DMS153 treated with DMSO at 0.1 percent for 48 hours (cell line): Measurements from ENCODE around the gene C16orf54.
"Not testable (repeated sequence)": the region's sequence is repeated elsewhere in the genome, so short reads cannot be mapped to it uniquely, and the experiment has no call there.

Experiments used
- DNase-seq: peaks from one replicate; lab custom pipeline; 2025; ENCODE audit not compliant: unreplicated experiment; lab: John Stamatoyannopoulos, UW

The C16orf54 gene

DNA sequence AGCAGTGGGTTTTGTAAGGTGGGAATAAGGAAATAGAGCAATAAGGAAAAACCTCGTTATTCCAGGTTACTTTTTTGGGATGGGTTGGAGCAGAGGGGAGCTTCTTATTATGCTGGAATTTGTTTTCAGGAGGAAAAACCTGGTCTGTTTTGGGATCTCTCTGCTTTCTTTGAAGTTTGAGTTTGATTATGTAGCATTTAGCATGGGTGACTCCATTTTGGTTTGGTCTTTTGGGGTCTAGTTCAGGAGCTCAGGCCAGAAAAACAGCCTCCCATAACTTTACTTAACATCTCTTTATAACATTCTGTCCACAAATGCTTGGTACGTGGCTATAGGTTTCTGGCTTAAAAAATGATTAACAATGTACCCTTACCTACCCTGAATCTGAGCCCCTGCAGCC lies 23.7 kb upstream of the C16orf54 start:
- DNase-seq, result no peak

- DNase-seq, result no peak
Observed at GRCh38 chr16:29767062-29767461, 21.3 kb upstream of the C16orf54 start.

GRCh38 chr16:29766571-29766970 lies 20.8 kb upstream of the C16orf54 start:
- DNase-seq, result no peak

DNA sequence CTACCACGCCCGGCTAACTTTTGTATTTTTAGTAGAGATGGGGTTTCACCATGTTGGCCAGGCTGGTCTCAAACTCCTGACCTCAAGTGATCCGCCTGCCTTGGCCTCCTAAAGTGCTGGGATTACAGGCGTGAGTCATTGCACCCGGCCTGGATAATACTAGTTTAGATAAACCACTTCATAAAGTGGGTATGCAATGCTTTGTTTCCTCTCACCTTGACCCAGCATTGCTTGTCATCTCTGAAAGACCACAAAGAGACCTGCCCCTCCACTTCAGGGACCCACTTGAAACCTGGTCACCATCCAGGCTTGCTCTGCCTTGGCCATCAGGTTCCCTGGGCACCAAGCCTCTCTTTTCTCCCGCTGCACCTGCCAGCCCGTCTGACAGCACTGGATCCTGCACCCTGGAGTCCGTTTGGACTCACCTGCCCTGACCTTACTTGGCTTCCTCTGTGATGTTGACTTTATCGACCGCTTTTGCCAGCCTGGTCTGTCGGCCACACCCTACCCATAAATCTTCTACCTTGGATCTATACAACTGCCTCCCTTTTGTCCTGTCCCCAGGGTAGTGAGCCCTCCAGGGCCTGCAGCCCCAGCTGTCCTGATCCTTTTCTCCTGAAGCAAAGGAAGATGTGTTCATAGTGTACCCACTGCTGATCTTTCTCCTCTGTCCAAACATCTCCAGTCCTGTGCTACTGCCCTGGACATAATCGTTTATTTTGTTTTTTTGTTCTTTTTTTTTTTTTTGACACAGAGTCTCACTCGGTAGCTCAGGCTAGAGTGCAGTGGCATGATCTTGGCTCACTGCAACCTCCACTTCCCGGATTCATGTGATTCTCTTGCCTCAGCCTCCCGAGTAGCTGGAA lies 19.6 kb upstream of the C16orf54 start:
- DNase-seq, result peak; percentile 96

- DNase-seq, result no peak
Observed at GRCh38 chr16:29763326-29763725, 17.5 kb upstream of the C16orf54 start.

GRCh38 chr16:29761882-29762281 lies 16.1 kb upstream of the C16orf54 start:
- no peak for DNase-seq

- DNase-seq, result not testable (repeated sequence)
Observed at GRCh38 chr16:29761280-29761651, 15.5 kb upstream of the C16orf54 start.

- peak; percentile 15 for DNase-seq
Observed at GRCh38 chr16:29760567-29761279, 14.9 kb upstream of the C16orf54 start.

DNA sequence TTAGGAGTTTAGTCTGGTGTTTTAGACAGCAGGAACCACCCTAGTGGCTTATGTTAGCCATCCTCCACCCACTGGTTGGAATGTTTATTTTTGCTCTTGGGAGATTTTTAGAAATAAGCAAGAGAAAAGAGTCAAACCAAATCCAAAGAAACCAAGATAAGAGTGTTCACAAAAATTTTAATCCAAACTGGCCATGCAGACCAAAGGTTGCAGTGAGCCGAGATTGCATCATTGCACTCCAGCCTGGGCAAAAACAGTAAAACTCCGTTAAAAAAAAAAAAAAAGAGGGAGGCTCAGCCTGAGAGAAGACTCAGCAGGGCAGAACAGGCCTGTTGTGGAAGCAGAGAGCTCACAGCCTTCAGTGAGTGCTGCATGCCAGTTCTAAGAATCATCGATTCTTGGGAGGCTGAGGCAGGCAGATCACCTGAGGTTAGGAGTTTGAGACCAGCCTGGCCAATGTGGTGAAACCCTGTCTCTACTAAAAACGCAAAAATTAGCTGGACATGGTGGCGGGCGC lies 12.2 kb upstream of the C16orf54 start:
- no peak for DNase-seq

GRCh38 chr16:29757086-29757485 lies 11.3 kb upstream of the C16orf54 start:
- not testable (repeated sequence) for DNase-seq

- no peak for DNase-seq
Observed at GRCh38 chr16:29756654-29757053, 10.9 kb upstream of the C16orf54 start.

DNA sequence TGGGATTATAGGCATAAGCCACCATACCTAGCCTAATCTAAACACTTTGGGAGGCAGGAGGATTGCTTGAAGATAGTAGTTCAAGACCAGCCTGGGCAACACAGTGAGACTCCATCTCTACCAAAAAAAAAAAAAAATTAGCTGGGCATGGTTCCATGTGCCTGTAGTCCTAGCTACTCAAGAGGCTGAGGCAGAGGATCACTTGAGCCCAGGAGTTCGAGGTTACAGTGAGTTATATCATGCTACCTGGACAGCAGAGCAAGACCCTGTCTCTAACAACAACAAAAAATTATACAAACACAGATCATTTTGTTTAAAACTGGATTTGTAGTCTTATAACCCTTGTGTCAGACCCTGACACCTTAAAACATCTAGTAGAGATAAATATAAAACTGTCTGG lies 7.7 kb upstream of the C16orf54 start:
- no peak for DNase-seq

GRCh38 chr16:29748760-29749149 lies 3.0 kb upstream of the C16orf54 start:
- not testable (repeated sequence) for DNase-seq

- no peak for DNase-seq
Observed at GRCh38 chr16:29747947-29748759, 2.4 kb upstream of the C16orf54 start.

DNA sequence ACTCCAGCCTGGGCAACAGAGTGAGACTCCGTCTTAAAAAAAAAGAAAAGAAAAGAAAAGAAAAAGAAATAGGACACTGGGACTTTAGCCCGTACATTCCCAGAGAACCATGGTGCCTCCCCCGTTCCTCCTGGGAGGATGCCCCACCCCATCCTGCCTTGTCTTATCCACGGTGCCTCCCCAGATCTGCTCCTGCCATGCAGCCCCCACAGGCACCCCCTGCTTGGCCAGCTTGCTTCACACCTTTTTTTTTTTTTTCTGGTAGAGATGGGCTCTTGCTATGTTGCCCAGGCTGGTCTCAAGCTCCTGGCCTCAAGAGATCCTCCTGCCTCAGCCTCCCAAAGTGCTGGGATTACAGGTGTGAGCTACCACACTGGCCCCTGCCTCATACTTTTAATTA lies 728 bp upstream of the C16orf54 start:
- DNase-seq, result not testable (repeated sequence)

- no peak for DNase-seq
Observed at GRCh38 chr16:29745121-29745852, 503 bp downstream of the C16orf54 start.

DNA sequence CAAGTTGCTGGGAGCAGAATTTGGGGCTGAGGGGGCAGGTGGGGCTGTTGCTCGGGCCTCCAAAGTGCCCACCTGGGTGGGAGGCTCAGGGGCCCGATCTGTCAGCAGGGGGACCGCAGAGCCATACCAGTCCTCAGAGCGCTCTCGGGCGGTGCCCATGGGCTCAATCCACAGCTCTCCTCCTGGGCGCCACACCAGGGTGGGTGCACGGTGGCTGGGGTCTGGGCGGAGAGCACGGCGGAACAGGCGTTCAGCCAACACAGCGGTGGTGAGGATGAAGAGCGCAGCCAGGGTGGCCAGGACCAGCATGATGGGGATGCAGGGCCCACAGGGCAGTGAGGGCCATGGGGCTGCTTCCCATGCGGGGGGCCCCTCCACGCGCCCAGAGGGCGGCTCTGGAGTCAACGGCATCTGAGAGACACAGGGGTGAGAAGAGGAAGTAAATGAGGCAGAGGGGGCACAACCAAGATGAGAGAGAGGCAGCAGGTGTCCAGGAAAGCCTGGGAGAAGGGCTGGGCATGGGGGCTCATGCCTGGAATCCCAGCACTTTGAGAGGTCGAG lies 1.2 kb downstream of the C16orf54 start:
- no peak for DNase-seq

GRCh38 chr16:29743827-29744531 lies 1.8 kb downstream of the C16orf54 start:
- no peak for DNase-seq

GRCh38 chr16:29743475-29743826 lies 2.3 kb downstream of the C16orf54 start:
- DNase-seq, result no peak
